Non-pigmented ciliary epithelial cell (primary cell): ENCODE data around the gene MCM5.
"Not testable (repeated sequence)": the region's sequence is repeated elsewhere in the genome, so short reads cannot be mapped to it uniquely, and the experiment has no call there.

Experiments
- DNase-seq: peaks from one replicate; pipeline ENCODE4 v3.0.0-alpha.2; 2010; ENCODE audit warnings: low read depth

The MCM5 gene

GRCh38 chr22:35399678-35400500, at the start of gene MCM5:
MCM5 (plus strand) TSS chr22:35400140; CDS start chr22:35400439, 299 bp downstream.
- peak; percentile 88 for DNase-seq

- DNase-seq, result peak; percentile 65
These were observed 49.1 kb upstream of the MCM5 start for GRCh38 chr22:35350539-35351503.

GRCh38 chr22:35352214-35353111, 47.5 kb upstream of the MCM5 start:
- no peak for DNase-seq

- no peak for DNase-seq
These were observed 46.6 kb upstream of the MCM5 start for GRCh38 chr22:35353318-35353717.

GRCh38 chr22:35354068-35354467, 45.9 kb upstream of the MCM5 start:
- DNase-seq, result no peak

GRCh38 chr22:35357883-35358621, 41.9 kb upstream of the MCM5 start:
- no peak for DNase-seq

GRCh38 chr22:35359380-35360065, 40.4 kb upstream of the MCM5 start:
- no peak for DNase-seq

- DNase-seq, result no peak
These were observed 38.9 kb upstream of the MCM5 start for GRCh38 chr22:35361001-35361558.

GRCh38 chr22:35363566-35364086, 36.3 kb upstream of the MCM5 start:
- no peak for DNase-seq

GRCh38 chr22:35364230-35364629, 35.7 kb upstream of the MCM5 start:
- DNase-seq, result not testable (repeated sequence)

- DNase-seq, result no peak
These were observed 32.5 kb upstream of the MCM5 start for GRCh38 chr22:35367331-35367886.

- no peak for DNase-seq
These were observed 31.6 kb upstream of the MCM5 start for GRCh38 chr22:35368386-35368785.

GRCh38 chr22:35369996-35370395, 29.9 kb upstream of the MCM5 start:
- DNase-seq, result no peak

- DNase-seq, result no peak
These were observed 26.2 kb upstream of the MCM5 start for GRCh38 chr22:35373781-35374180.

GRCh38 chr22:35375031-35375430, 24.9 kb upstream of the MCM5 start:
- no peak for DNase-seq

- no peak for DNase-seq
These were observed 24.4 kb upstream of the MCM5 start for GRCh38 chr22:35375526-35375925.

- DNase-seq, result peak; percentile 93
These were observed 23.0 kb upstream of the MCM5 start for GRCh38 chr22:35376728-35377472.

- no peak for DNase-seq
These were observed 22.2 kb upstream of the MCM5 start for GRCh38 chr22:35377735-35378134.

- no peak for DNase-seq
These were observed 21.3 kb upstream of the MCM5 start for GRCh38 chr22:35378621-35379020.
